ENCODE data around the gene ZFP62.

DNA sequence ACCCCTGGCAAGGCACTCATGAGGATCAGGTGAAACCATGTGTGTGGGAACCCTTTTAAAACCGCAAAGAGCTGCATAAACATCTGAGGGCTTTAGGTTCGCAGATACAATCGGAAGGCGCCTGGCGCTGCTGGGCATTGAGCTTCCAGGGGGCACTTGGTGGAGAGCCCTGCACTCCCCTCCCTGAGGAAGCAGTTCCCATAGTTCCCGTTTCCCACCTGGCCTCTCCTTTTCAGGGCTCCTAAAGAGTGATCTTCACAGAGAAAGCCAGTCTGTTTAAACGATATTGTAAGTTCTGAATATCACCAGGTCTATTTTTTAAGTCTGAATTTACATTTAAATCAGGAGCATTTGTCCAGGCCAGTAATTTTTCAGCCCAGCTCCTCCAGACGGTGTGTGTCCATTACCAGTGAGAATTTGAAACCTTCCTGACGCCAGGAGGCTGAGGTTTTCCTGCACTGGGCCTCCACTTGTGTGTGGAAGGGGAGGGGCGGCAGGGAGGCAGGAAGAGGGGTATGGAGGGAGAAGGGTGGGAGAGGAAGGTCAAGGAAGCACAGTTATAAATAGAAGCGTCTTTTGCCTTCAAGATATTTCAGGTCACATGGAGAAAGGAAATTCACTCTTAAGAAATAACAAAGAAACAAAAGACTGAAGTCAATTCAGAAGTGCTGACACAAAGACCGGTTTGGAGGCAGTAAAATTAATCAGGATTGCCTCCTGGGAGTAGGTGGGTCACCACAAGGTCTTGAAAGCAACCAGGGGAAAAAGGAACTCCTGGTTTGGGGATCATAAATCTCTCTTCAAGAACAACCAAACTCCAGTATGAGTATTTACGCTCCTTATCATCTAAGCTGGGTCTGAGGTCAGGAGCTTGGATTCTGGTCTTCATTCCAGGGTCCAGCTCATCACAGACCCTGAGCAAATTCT lies 44.2 kb downstream of the ZFP62 start:
- TF ChIP-seq, protein P1, sequence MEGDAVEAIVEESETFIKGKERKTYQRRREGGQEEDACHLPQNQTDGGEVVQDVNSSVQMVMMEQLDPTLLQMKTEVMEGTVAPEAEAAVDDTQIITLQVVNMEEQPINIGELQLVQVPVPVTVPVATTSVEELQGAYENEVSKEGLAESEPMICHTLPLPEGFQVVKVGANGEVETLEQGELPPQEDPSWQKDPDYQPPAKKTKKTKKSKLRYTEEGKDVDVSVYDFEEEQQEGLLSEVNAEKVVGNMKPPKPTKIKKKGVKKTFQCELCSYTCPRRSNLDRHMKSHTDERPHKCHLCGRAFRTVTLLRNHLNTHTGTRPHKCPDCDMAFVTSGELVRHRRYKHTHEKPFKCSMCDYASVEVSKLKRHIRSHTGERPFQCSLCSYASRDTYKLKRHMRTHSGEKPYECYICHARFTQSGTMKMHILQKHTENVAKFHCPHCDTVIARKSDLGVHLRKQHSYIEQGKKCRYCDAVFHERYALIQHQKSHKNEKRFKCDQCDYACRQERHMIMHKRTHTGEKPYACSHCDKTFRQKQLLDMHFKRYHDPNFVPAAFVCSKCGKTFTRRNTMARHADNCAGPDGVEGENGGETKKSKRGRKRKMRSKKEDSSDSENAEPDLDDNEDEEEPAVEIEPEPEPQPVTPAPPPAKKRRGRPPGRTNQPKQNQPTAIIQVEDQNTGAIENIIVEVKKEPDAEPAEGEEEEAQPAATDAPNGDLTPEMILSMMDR (conservative IDR thresholded peaks at IDR 0.05 in 1 of 2, IDR thresholded peaks at IDR 0.05 in 1 of 2; ENCODE audit: low read depth in 1 of 2, low read length in 2 of 2), result no peak
- no peak for TF ChIP-seq EZH2 (IDR thresholded peaks at IDR 0.05; ENCODE audit: low read length, missing control alignments)
